Psoas muscle (tissue), 8 donors: ENCODE results near the gene SMG6. TPM values are rescaled to one million over a fixed set of nuclear protein-coding genes. Genes with fewer than 3 reads are reported as not detected.

Experiments used
- ATAC-seq, 4 donors: fragments of 200-7000 bp; cut with Tn5 transposase; one replicate each; pipeline ENCODE4 v1.9.1; 2020; ENCODE audit warnings: moderate library complexity in 3 of 4, mild to moderate bottlenecking in 2 of 4
- DNase-seq, 2 donors: peaks; one replicate each; pipeline ENCODE4 v3.0.0-alpha.2; 2020
- H3K27ac ChIP-seq: fragments of 200-600 bp; one replicate; pipeline ENCODE4 v1.8.0; 2022
- H3K27me3 ChIP-seq, 3 donors: fragments of 200-600 bp in 1 of 3; one replicate each; pipeline versions ENCODE4 v1.6.1 to v1.8.0; 2013 to 2022; ENCODE audit warnings: low read length in 2 of 3, mild to moderate bottlenecking in 2 of 3, moderate library complexity in 1 of 3; ENCODE audit not compliant: insufficient read depth in 3 of 3
- H3K36me3 ChIP-seq, 2 donors: fragments of 200-600 bp in 1 of 2; one replicate each; pipeline versions ENCODE4 v1.6.1 to v1.8.0; 2013 to 2022; ENCODE audit warnings: low read depth in 1 of 2, mild to moderate bottlenecking in 1 of 2, moderate library complexity in 1 of 2; ENCODE audit not compliant: insufficient read depth in 1 of 2
- H3K4me1 ChIP-seq: fragments of 200-600 bp; one replicate; pipeline ENCODE4 v1.8.0; 2022
- H3K4me3 ChIP-seq: fragments of 200-600 bp; one replicate; pipeline ENCODE4 v1.8.0; 2022; ENCODE audit warnings: mild to moderate bottlenecking
- H3K9me3 ChIP-seq: fragments of 200-600 bp; one replicate; pipeline ENCODE4 v1.8.0; 2022
- CTCF ChIP-seq: fragments of 200-600 bp; IDR thresholded peaks from one replicate; pipeline ENCODE4 v1.8.0; 2022; ENCODE audit warnings: antibody characterized with exemption
- WGBS, 3 donors: extraction: QIAGEN DNeasy Blood & Tissue Kit; methylation state at CpG; one replicate each; pipeline versions ENCODE4 v1.1.6 to v1.1.7; 2013; 5-methylcytosine and 5-hydroxymethylcytosine counted together
- intact Hi-C, 2 donors: fragments of 100-400 bp; cut with DNase I; formaldehyde crosslinking; loops; one replicate each; pipeline versions ENCODE4 v1.11.0 to v1.14.2; 2022
- polyA plus RNA-seq, 3 donors: library from polyadenylated mRNA; stranded (reverse); fragments of 200-250 nt; gene quantifications; one replicate each; pipeline ENCODE4 v1.2.3, GENCODE V29; 2013
- total RNA-seq, 4 donors: library from RNA; stranded (reverse); fragmentation: NEBNext Ultra II Directional in 2 of 4; extraction: Animal tissue kit (Norgen Biotek cat#: 25700) in 2 of 4; gene quantifications; one replicate each; pipeline versions ENCODE4 v1.2.1 to v1.2.4, GENCODE V29; 2021 to 2023
- donor health status: healthy with polysubstance abuse.
- donor health status: DM: no; HTN: no; CAD: no; lungs with moderate emphysema.
- donor health status: Bipolar disorder and iron deficiency.
- donor health status: healthy.
- donor health status: DM: yes; HTN: yes; CAD: no.
- donor health status: DM: no; HTN: no; CAD: no.
- donor health status: DM: no; HTN: no; CAD: no.
- donor health status: DM: yes; HTN: yes; CAD: no.

SMG6 gene
- total and polyA plus RNA-seq, 7 donors: 9.4 to 24.1 (median 16.3) TPM

GRCh38 chr17:2023692-2024571 is 279.7 kb downstream of the SMG6 start:
- H3K9me3 ChIP-seq: no peaks in the 10 kb centered on the region
- no peak for TF ChIP-seq CTCF
- ATAC-seq (peak; percentile 36 to 67 (median 54)), DNase-seq (peak; percentile 55 to 69)
- WGBS, 3 donors: 2 to 3% (median 3%) methylated on average over 64 to 85 of the region's 85 CpGs
- H3K4me3 ChIP-seq: peak overlapping the region; percentile 80
- no peaks in the 10 kb centered on the region for H3K27me3 ChIP-seq
- peaks cover 13% of the 10 kb centered on the region for H3K4me1 ChIP-seq
- no peaks in the 10 kb centered on the region for H3K36me3 ChIP-seq
- intact Hi-C loops: loop anchor here (2.0 to 10.0 kb wide), 3 partner anchors 21 to 359 kb away; no protein-coding TSS in a partner anchor
- H3K27ac ChIP-seq: peak overlapping the region; percentile 28

DNA sequence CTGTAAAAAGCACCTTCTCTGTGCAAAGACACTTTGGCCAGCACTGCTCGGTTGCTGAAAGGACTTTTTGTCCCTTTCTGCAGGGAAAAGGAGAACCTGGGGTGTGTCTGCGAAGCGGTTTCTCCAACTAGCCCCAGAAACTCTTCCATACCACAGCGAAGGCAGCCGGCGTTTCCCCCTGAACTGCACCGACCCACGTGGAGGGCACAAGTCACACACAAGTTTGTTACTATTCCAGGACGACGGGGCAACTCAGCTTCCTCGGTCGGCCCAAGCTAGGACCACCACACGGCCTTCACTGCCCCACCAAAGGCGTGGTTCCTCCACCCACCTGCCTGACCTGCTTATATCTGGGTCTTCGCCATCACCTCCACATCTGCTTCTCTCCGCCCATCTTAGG is 280.3 kb downstream of the SMG6 start:
- ATAC-seq: no peak
- no peak for TF ChIP-seq CTCF
- DNase-seq: peak in 1 of 2 donors; percentile 42
- Histone ChIP-seq H3K36me3 (no peaks in the 10 kb centered on the region), H3K4me1 (peaks cover 13% of the 10 kb centered on the region), H3K27me3 (no peaks in the 10 kb centered on the region), H3K4me3 (peak overlapping the region; percentile 80), H3K9me3 (no peaks in the 10 kb centered on the region), H3K27ac (no peak overlapping the region)
- WGBS, 3 donors: 57 to 71% (median 60%) methylated on average over 16 of the region's 16 CpGs
- intact Hi-C loops: loop anchor here (2.0 to 10.0 kb wide), 3 partner anchors 20 to 358 kb away; no protein-coding TSS in a partner anchor

GRCh38 chr17:2022647-2023240 is 280.8 kb downstream of the SMG6 start:
- intact Hi-C loops: loop anchor here (2.0 to 10.0 kb wide), 3 partner anchors 20 to 358 kb away; no protein-coding TSS in a partner anchor
- Histone ChIP-seq H3K27ac (no peak overlapping the region), H3K36me3 (no peaks in the 10 kb centered on the region), H3K27me3 (no peaks in the 10 kb centered on the region), H3K4me3 (no peak overlapping the region), H3K9me3 (no peaks in the 10 kb centered on the region), H3K4me1 (peaks cover 13% of the 10 kb centered on the region)
- 82 to 89% (median 83%) methylated on average over 14 to 15 of the region's 15 CpGs for WGBS, 3 donors
- TF ChIP-seq CTCF: no peak
- DNase-seq (peak in 1 of 2 donors; percentile 49), ATAC-seq (no peak)

DNA sequence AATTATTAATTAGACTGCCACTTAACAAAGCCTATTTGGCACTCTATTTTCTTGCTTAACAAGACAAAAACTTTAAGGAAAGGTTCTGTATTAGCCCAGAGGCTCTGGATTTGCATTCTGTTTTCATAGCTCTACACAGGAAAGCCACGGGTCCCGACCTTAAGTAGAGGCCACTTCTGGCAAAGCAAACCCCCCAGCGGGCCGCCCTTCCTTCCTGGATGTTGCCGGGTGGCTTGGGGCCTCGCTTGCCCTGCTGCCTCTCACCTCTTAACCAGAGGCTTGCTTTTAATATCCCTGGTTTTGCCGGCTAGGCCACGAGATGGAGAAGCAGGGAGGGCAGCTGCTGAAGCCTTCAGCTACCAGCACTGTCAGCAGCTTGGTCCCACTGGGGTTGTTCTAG is 282.9 kb downstream of the SMG6 start:
- peak in 1 of 2 donors; percentile 48 for DNase-seq
- intact Hi-C loops: loop anchor here (10.0 kb wide), 2 partner anchors 56 to 356 kb away; no protein-coding TSS in a partner anchor
- 40 to 60% (median 51%) methylated on average over 8 of the region's 8 CpGs for WGBS, 3 donors
- TF ChIP-seq CTCF: no peak
- Histone ChIP-seq H3K9me3 (no peaks in the 10 kb centered on the region), H3K27me3 (no peaks in the 10 kb centered on the region), H3K36me3 (no peaks in the 10 kb centered on the region), H3K4me1 (peaks cover 11% of the 10 kb centered on the region), H3K27ac (no peak overlapping the region), H3K4me3 (no peak overlapping the region)
- ATAC-seq: no peak
